IPS DF 6.9 (cell line): ENCODE data around the gene PLD6.
A peak's percentile ranks its signal among the peaks of the same experiment; 100 is the strongest.

Experiments
- DNase-seq: peaks from one replicate; pipeline ENCODE4 v3.0.0-alpha.2; 2013; ENCODE audit warnings: low read depth, low spot score
- H3K27ac ChIP-seq: one replicate; pipeline ENCODE4 v1.5.1; 2013; ENCODE audit warnings: low read length, control low read depth
- H3K27me3 ChIP-seq: 2 replicates; pipeline ENCODE4 v1.6.1; 2013; ENCODE audit warnings: mild to moderate bottlenecking, low read length; ENCODE audit not compliant: control insufficient read depth, insufficient read depth
- H3K36me3 ChIP-seq: 2 replicates; pipeline ENCODE4 v1.6.1; 2013; ENCODE audit warnings: low read length; ENCODE audit not compliant: control insufficient read depth, insufficient read depth
- H3K4me1 ChIP-seq: 2 replicates; pipeline ENCODE4 v1.6.1; 2013; ENCODE audit warnings: low read length; ENCODE audit not compliant: control insufficient read depth, insufficient read depth
- H3K4me3 ChIP-seq: 2 replicates; pipeline ENCODE4 v1.5.1; 2013; ENCODE audit warnings: mild to moderate bottlenecking, low read length
- H3K9me3 ChIP-seq: 2 replicates; pipeline ENCODE4 v1.6.1; 2013; ENCODE audit warnings: low read length, inconsistent platforms; ENCODE audit not compliant: control insufficient read depth, insufficient read depth
- WGBS: extraction: QIAGEN DNeasy Blood & Tissue Kit; methylation state at CpG from one replicate; pipeline ENCODE4 v1.1.7; 2013; ENCODE audit warnings: mixed read lengths, missing lambda C conversion rate; ENCODE audit not compliant: insufficient read length, insufficient coverage; 5-methylcytosine and 5-hydroxymethylcytosine counted together

PLD6 gene

DNA sequence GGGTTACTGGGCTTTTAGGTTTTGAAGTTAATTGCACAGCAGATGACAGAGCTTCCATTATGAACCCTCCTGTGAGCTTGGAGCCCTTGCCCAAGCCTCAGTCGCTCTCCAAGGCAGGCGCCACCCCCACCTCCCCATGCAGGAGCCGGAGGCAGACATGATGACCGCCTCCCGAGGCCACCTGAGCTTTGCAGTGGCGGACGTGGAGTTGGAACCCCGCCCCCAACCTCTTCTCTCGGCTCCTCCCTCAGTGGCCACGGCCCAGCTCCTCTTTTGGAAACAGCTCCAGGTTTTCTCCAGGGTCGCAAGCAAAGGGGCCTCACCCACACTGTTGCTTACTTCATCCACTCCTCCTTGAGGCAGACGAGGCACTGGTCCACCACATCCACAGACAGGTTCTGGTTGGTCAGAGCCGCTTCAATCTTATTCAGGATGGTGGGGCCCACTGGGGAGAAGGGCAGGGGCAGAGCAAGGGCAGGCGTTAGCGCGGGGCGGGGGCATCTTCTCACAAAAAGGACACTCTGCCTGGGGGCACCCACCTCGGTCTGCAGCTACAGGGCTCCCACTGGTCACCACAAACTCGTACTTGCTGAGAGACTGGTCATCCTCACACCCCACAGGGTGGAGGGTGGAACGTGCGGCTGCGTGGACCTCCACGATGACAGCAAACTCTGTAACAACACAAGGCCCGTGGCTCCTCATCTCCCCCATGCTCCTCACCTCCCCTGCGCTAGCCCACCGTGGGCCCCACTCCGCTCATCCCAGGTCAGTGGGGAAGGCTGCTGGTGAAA lies 8.7 kb upstream of the PLD6 start:
- no peak for DNase-seq
- peaks cover 30% of the 10 kb centered on the region for H3K36me3 ChIP-seq
- H3K4me3 ChIP-seq: no peak overlapping the region
- H3K4me1 ChIP-seq: no peaks in the 10 kb centered on the region
- H3K27ac ChIP-seq: no peak overlapping the region
- H3K9me3 ChIP-seq: no peaks in the 10 kb centered on the region
- H3K27me3 ChIP-seq: no peaks in the 10 kb centered on the region
- WGBS: no CpG with 5 or more reads among the region's 27 CpGs

DNA sequence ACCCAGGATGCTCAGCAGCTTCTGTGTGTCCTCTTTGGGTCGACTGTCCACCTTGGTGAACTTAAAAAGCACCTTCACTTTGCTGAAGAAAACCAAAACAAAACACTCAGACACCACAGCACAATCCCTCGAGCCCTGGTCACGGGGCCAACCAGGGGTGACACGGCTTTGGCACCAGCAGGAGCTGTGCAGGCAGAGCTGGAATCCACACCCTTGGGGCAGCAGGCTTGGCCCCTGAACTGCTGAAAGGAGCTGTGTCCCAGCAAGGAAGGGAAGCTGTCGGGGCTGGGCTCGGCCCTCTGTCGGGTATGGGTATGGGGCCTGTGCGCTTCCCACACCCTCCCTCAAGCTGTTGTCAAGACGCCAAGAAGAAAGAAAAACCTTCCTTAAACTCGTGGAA lies 7.6 kb upstream of the PLD6 start:
- Histone ChIP-seq H3K4me1 (no peaks in the 10 kb centered on the region), H3K27ac (no peak overlapping the region), H3K36me3 (peaks cover 26% of the 10 kb centered on the region), H3K4me3 (no peak overlapping the region; the same call in 1 of the 2 replicates), H3K27me3 (no peaks in the 10 kb centered on the region), H3K9me3 (no peaks in the 10 kb centered on the region)
- no CpG with 5 or more reads among the region's 10 CpGs for WGBS
- no peak for DNase-seq

DNA sequence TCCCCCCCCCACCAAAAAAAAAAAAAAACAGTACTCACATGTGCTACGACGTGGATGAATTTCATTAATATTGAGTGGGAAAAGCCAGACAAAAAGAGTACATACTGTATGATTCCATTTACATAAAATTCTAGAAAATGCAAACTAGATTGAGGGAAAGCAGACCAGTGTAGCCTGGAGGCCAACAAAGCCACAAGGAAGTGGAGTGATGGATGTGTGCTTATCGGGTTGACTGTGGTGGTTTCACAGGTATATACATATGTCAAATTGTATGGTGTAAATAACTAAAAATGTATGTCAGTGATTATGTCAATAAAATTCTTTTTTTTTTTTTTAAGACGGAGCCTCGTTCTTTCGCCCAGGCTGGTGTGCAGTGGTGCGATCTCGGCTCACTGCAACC lies 1.9 kb upstream of the PLD6 start:
- Histone ChIP-seq H3K4me3 (no peak overlapping the region), H3K27ac (no peak overlapping the region), H3K27me3 (no peaks in the 10 kb centered on the region), H3K9me3 (no peaks in the 10 kb centered on the region), H3K4me1 (no peaks in the 10 kb centered on the region; the same call in 1 of the 2 replicates), H3K36me3 (peaks cover 2% of the 10 kb centered on the region)
- no CpG with 5 or more reads among the region's 8 CpGs for WGBS
- no peak for DNase-seq

DNA sequence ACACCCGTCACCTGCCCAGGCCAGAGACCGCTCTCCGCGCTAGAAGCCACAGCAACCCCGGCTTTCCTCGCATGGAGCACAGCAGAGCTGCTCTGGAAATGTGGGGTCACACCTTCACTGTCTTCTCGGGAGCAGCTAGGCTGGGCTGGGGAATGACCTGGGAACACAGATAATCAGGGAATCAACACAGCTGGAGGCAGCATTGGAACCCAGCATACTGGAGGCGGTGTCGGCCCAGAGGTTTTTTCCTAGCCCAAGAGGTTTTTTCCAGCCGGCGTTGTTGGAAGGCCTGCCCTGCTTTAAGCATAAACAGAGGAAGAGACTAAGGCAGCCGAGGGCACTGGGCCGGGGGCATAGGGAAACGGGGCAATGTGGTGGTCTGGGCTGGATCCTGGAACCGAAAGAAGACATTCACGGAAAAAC lies 791 bp upstream of the PLD6 start:
- peaks cover 2% of the 10 kb centered on the region; the same call in 1 of the 2 replicates for H3K36me3 ChIP-seq
- no peaks in the 10 kb centered on the region; the same call in 1 of the 2 replicates for H3K4me1 ChIP-seq
- WGBS: no CpG with 5 or more reads among the region's 16 CpGs
- H3K27ac ChIP-seq: no peak overlapping the region
- DNase-seq: no peak
- no peaks in the 10 kb centered on the region for H3K27me3 ChIP-seq
- H3K4me3 ChIP-seq: no peak overlapping the region
- no peaks in the 10 kb centered on the region for H3K9me3 ChIP-seq

DNA sequence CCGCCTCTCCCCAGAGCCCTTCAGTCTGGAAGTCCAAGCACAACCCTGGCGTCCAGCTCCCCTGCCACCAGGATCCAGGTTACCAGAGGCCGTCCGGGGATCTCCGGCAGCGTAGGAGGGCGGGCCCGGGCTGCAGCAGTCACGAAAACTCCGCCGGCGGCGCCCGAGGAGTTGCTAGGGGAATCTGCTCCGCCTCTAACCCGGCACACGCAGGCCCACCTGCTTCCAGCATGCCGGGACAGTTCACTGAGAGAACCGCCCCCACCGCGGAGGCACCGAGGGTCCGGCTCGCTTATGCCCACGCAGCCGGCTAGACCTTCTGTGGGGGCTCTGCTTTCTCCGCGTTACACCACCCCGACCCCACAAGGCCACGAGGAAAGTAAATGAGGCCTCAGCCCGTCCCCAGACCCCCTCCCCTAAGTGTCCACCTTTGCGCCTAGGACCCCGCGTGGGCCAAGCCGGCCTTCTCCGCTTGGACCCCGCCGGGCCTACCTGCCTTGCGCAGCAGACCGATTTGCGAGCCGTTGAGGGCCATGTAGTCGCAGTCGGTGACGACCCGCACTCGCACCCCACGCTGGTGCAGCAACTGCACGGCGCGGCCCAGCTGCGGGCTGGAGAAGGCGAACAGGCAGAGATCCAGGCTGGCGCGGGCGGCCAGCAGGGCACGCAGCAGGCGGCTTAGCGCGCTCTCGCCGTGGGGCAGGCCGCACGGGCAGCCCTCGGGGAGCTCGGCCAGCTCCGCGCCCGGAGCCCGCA lies 587 bp downstream of the PLD6 start:
- Histone ChIP-seq H3K9me3 (no peaks in the 10 kb centered on the region), H3K4me3 (peak overlapping the region; percentile 19; the same call in 1 of the 2 replicates), H3K36me3 (peaks cover 2% of the 10 kb centered on the region; the same call in 1 of the 2 replicates), H3K4me1 (no peaks in the 10 kb centered on the region; the same call in 1 of the 2 replicates), H3K27me3 (no peaks in the 10 kb centered on the region), H3K27ac (no peak overlapping the region)
- no peak for DNase-seq
- WGBS: no CpG with 5 or more reads among the region's 70 CpGs

GRCh38 chr17:17204635-17205231 lies 1.4 kb downstream of the PLD6 start:
- Histone ChIP-seq H3K27ac (no peak overlapping the region), H3K36me3 (peaks cover 2% of the 10 kb centered on the region; the same call in 1 of the 2 replicates), H3K27me3 (no peaks in the 10 kb centered on the region), H3K4me1 (no peaks in the 10 kb centered on the region; the same call in 1 of the 2 replicates), H3K9me3 (no peaks in the 10 kb centered on the region), H3K4me3 (no peak overlapping the region)
- DNase-seq: no peak
- no CpG with 5 or more reads among the region's 14 CpGs for WGBS

- no peaks in the 10 kb centered on the region for H3K9me3 ChIP-seq
- WGBS: no CpG with 5 or more reads among the region's 15 CpGs
- H3K36me3 ChIP-seq: peaks cover 2% of the 10 kb centered on the region; the same call in 1 of the 2 replicates
- no peaks in the 10 kb centered on the region; the same call in 1 of the 2 replicates for H3K4me1 ChIP-seq
- no peak for DNase-seq
- no peak overlapping the region for H3K4me3 ChIP-seq
- H3K27me3 ChIP-seq: no peaks in the 10 kb centered on the region
- H3K27ac ChIP-seq: no peak overlapping the region
These were observed 2.0 kb downstream of the PLD6 start for GRCh38 chr17:17204041-17204591.

GRCh38 chr17:17203173-17203730 lies 2.9 kb downstream of the PLD6 start:
- Histone ChIP-seq H3K4me3 (no peak overlapping the region), H3K4me1 (no peaks in the 10 kb centered on the region; the same call in 1 of the 2 replicates), H3K27me3 (no peaks in the 10 kb centered on the region), H3K9me3 (no peaks in the 10 kb centered on the region), H3K36me3 (peaks cover 2% of the 10 kb centered on the region; the same call in 1 of the 2 replicates), H3K27ac (no peak overlapping the region)
- no CpG with 5 or more reads among the region's 15 CpGs for WGBS
- no peak for DNase-seq

GRCh38 chr17:17201907-17202306 lies 4.2 kb downstream of the PLD6 start:
- no peak for DNase-seq
- peaks cover 2% of the 10 kb centered on the region; the same call in 1 of the 2 replicates for H3K36me3 ChIP-seq
- no peak overlapping the region for H3K4me3 ChIP-seq
- WGBS: no CpG with 5 or more reads among the region's 8 CpGs
- H3K9me3 ChIP-seq: no peaks in the 10 kb centered on the region
- H3K4me1 ChIP-seq: no peaks in the 10 kb centered on the region; the same call in 1 of the 2 replicates
- H3K27ac ChIP-seq: no peak overlapping the region
- H3K27me3 ChIP-seq: no peaks in the 10 kb centered on the region

DNA sequence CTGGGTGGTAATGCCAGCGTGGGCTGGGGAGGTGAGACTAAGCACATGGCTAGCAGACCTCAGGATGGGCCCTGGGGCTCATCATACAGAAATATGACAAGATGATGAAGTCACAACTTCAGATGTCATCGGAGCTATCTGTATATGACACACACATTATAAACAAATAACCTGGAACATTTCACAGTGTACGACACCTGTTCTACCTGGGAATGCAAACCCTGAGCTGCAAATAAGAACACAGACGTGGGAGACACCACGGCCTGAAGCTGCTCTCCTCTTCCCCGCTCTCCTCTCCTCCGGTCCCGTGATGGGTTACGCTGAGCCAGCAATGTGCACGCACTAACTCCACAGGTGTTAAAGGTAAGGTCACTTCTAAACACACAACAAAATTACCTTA lies 4.9 kb downstream of the PLD6 start:
- H3K27ac ChIP-seq: no peak overlapping the region
- no CpG with 5 or more reads among the region's 10 CpGs for WGBS
- no peak for DNase-seq
- peaks cover 2% of the 10 kb centered on the region; the same call in 1 of the 2 replicates for H3K36me3 ChIP-seq
- H3K4me1 ChIP-seq: no peaks in the 10 kb centered on the region
- no peaks in the 10 kb centered on the region for H3K9me3 ChIP-seq
- no peaks in the 10 kb centered on the region for H3K27me3 ChIP-seq
- H3K4me3 ChIP-seq: no peak overlapping the region
